ENCODE results near the gene SFSWAP. TPM values are rescaled to one million over a fixed set of nuclear protein-coding genes. Genes with fewer than 3 reads are reported as not detected.
"Not testable (repeated sequence)": the region's sequence is repeated elsewhere in the genome, so short reads cannot be mapped to it uniquely, and the experiment has no call there.

SFSWAP gene
- total RNA-seq, 1 experiment from 2014 or later = 27.4 TPM

DNA sequence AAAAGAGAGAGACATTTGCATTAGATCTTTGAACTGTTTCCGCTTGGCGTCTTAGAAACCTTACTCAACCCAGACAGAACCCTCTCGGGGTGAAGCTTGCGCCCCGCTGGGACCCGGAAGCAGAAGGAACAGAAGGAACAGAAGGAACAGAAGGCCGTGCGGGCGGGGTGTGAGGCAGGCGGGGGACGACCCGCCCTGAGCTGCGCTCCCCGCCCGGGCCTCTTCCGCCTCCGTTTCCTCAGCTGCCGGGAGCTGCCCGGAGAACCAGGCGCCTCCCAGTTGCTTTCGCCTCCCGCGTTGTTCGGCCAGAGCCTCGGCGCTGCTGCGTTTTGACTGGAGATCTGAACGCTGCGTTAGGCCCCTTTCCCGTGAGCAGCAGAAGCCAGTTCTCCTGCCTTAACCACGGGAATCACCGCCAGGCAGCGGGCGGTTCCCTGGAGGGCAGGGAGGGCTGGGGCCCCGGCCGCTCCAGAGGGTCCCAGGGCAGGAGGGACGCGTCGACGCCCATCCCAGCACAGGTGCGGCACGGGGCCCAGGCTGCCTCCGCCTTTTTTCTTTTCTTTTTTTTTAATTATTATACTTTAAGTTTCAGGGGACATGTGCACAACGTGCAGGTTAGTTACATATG lies 98.0 kb downstream of the SFSWAP start:
- no peak for DNase-seq (ENCODE audit: low read depth)

DNA sequence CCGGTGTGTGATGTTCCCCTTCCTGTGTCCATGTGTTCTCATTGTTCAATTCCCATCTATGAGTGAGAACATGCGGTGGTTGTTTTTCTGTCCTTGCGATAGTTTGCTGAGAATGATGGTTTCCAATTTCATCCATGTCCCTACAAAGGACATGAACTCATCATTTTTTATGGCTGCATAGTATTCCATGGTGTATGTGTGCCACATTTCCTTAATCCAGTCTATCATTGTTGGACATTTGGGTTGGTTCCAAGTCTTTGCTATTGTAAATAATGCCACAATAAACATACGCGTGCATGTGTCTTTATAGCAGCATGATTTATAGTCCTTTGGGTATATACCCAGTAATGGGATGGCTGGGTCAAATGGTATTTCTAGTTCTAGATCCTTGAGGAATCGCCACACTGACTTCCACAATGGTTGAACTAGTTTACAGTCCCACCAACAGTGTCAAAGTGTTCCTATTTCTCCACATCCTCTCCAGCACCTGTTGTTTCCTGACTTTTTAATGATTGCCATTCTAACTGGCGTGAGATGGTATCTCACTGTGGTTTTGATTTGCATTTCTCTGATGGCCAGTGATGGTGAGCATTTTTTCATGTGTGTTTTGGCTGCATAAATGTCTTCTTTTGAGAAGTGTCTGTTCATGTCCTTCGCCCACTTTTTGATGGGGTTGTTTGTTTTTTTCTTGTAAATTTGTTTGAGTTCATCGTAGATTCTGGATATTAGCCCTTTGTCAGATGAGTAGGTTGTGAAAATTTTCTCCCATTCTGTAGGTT lies 98.8 kb downstream of the SFSWAP start:
- DNase-seq (ENCODE audit: low read depth) = not testable (repeated sequence)

GRCh38 chr12:131810726-131811125 lies 99.8 kb downstream of the SFSWAP start:
- DNase-seq (ENCODE audit: low read depth) = no peak

- DNase-seq (ENCODE audit: low read depth) = no peak
Measured at GRCh38 chr12:131815131-131815530, 104.2 kb downstream of the SFSWAP start.

DNA sequence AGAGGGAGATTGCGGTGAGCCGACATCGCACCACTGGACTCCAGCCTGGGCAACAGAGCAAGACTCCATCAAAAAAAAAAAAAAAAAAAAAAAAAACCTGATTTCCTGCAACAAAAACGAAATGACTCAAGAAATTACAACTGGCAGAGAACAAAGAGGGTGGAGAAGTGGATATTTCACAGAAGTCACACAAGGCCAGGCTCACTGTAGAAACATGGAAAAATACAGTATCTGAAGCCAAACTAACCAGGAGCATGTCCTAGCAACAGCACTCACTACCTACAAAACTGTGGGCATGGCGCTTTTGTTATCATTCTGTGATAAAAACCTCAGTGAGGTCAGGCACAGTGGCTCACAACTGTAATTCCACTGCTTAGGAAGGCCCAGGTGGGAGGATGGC lies 105.6 kb downstream of the SFSWAP start:
- DNase-seq (ENCODE audit: low read depth) = no peak

GRCh38 chr12:131817241-131817640 lies 106.4 kb downstream of the SFSWAP start:
- DNase-seq (ENCODE audit: low read depth) = no peak

DNA sequence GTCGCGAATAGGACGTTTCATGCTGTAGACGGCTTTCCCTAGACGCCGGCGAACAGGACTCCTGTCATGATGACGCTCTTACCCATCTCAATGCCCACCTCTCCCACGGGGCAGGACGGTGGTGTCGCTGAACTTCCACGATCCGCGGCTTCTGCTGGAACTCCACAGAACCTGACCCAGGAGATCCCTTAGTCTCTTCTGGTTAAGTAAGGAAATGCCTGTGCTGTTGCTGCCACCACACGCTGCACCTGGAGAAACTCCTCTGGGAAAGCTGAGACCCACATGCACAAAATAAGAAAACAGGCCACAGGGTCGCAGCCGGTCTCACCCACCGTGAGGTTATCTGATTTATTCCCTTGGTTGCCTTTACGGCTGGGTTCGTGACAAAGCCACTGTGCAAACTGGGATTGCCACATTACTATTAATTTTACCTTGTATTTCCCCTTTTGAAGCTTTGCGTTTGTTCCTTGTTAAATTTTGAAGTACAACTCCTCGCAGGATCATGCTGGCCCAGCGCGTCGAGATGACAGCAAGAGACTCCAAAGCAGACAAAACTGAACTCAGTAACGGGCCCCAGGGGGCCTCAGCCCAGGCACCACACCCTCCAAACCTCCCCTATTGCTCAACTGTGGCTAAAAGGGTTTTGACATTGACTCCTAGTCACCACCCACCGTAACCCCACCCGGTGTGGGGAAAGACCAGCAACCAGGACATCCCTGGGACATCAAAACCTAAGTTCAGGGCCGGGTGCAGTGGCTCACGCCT lies 108.1 kb downstream of the SFSWAP start:
- no peak for DNase-seq (ENCODE audit: low read depth)

DNA sequence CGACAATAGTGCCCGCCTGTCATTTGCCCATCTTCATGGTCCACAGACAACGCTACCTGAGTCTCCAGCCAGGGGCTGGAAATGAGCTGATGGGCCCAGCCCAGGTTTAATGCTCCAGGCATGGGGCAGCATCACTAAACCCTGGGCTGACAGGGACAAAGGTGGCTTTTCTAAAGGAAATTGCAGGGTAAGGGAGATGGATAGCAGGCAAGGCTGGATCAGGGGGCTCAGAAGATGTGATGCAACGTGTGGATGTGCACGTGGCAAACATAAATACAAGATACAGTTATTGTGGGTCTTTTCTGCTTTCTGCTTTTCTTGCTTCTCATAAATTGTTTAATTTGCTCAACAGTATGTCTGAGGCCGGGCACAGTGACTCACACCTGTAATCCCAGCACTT lies 113.6 kb downstream of the SFSWAP start:
- DNase-seq (ENCODE audit: low read depth) = no peak

GRCh38 chr12:131825146-131825892 lies 114.4 kb downstream of the SFSWAP start:
- DNase-seq (ENCODE audit: low read depth) = no peak

DNA sequence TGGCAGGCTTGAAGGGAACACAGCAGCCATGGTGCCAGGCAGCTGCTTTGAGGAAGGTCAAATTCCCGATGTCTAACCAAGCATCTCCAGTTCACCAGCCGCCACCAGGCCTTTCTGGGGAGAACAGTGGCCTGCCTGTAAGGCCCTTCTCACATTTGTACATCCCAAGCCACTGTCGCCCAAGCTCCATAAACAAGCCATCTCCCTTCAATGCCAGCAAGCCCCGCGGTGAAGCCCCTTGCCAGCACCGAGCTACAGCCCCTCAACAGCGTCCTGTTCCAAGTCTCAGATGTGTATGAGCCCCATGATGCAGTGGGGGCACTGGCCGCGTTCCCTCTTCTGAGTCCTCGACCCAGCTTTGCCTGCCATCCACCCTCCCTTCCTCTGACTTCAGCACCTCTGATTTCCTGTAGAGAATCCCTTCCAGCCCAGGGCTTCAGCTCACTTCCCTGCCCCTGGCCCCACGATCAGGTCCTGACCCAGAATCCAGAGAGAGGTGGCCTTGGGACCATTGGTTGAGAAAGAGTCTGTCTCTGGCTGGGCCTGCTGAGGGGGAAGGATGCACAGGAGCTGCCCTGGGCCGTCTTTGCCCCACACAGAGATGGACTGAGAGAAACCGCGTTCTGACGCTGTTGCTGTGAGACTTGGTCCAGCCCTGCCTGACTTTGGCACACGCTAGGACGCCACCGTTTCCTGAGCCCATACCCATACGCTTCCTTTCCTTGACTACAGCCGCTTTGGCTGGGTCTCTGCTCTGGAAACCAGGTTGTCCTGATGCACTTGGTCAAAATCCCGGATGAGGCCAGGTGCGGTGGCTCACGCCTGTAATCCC lies 115.4 kb downstream of the SFSWAP start:
- DNase-seq (ENCODE audit: low read depth) = no peak

DNA sequence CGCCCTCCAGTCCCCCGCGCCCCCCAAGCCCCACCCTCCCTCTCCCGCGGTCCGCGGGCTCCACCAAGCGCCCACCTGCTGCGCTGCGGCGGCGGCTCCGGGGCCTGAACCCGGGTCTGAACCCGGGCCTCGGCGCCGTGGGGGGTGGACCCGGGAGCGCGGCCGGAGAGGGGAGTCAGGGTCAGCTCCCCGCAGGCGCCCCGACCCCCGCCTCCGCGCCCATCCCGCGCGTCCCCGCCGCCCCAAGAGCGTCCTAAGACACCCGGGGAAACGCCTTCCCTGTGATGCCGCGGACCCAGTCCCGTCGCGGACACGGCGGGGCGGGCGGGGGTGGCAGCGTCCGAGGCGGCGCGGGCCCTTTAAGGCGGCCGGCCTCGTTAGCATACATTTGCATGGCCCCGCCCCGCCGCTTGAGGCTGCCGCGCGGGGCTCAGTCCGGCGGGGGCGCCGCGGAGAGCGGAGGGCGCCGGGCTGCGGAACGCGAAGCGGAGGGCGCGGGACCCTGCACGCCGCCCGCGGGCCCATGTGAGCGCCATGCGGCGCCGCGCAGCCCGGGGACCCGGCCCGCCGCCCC lies 117.2 kb downstream of the SFSWAP start, which contains the start of gene MMP17:
MMP17 (plus strand) TSS at position 433 of the 574 bp plus-strand sequence; CDS start at position 535, 102 bp downstream.
- peak; percentile 51 for DNase-seq (ENCODE audit: low read depth)

GRCh38 chr12:131828671-131829355 lies 117.9 kb downstream of the SFSWAP start:
- DNase-seq (ENCODE audit: low read depth) = no peak

GRCh38 chr12:131829356-131829747 lies 118.5 kb downstream of the SFSWAP start:
- DNase-seq (ENCODE audit: low read depth) = peak; percentile 38

DNA sequence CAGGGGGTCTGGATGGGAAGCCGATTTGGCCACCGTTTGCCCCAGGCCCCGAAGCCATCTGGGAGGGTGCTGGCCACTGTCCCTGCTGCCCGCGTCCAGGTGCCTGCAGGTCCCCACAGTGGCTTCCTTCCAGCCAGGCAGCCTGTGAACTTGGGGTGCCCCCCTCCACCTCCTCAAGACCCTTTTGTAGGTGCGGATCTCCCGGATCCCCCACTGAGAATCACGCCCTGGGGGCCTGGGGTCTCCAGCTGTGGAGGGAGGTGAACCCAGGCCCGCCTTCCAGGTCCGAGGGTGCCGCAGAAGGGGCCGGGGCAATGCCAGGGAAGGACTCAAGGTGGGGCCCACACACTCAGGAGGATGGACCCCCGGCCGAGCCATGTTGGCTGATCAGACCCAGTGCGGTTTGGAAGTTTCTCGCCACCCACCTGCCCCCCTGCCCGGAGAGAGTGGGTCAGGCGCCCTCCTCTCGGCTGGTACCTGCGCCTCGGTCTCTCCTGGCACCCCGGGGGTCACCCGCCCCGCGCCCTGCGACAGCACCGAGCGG lies 119.0 kb downstream of the SFSWAP start:
- no peak for DNase-seq (ENCODE audit: low read depth)

GRCh38 chr12:131830335-131830913 lies 119.5 kb downstream of the SFSWAP start:
- DNase-seq (ENCODE audit: low read depth) = peak; percentile 80

DNA sequence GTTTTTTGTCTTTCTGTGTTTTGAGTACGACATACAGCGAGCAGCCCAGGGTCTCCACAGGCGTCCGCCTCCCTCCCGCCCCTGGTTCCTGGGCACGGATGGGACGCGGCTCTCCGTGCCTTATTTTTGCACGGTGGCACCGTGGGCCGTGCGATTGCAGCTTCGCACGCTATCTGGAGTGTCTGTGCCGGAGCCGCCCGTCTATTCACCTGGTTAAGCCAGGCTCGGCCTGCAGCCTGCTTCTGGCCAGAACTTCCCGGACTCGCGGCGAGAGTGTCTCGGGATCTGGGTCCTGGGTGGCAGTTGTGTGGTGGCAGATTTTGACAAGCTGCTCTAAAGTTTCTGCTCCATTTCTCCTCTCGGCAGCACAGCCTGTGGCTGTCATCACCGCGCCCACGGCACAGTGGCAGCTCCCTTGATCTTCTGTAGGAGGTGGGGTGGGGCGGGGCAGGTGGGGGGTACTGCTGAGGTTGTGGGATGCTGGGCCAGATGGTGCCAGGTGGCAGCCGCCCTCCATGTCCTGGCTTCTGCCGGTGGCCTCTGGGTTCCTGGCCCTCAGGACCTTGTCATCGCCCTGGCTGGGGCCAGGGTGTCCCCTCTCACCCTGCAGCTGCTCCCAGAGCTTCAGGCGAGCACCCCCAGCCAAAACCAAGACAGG lies 120.2 kb downstream of the SFSWAP start:
- DNase-seq (ENCODE audit: low read depth) = no peak

DNA sequence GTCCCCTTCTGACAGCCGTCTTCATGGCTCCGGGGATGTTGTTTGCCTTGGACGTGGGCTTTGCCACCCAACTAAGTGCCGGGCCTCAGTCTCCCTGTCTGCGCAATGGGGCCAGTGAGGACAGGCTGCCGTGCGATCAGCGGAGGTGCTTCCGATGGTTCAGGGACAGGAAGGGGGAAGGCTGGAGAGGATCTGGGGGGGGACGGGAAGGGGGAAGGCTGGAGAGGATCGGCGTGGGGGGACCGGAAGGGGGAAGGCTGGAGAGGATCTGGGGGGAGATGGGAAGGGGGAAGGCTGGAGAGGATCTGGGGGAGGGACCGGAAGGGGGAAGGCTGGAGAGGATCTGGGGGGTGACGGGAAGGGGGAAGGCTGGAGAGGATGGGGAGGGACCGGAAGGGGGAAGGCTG lies 120.7 kb downstream of the SFSWAP start:
- DNase-seq (ENCODE audit: low read depth) = peak; percentile 75

Measured in LHCN-M2 (cell line).